OCI-LY1 (cell line): ENCODE data around the gene PIBF1.

ENCODE experiments used
- H2AFZ ChIP-seq: fragments of 200-600 bp; sonication (generic), shearing (Covaris generic); 2 replicates; pipeline ENCODE4 v1.6.0; 2014; ENCODE audit warnings: antibody characterized with exemption, mild to moderate bottlenecking, low read length
- H3F3A ChIP-seq: fragments of 200-600 bp; sonication (generic), shearing (Covaris generic); 2 replicates; pipeline ENCODE4 v1.6.0; 2014; ENCODE audit warnings: mild to moderate bottlenecking, antibody characterized with exemption, low read length, moderate library complexity; ENCODE audit not compliant: insufficient read depth
- H3K27ac ChIP-seq: fragments of 200-600 bp; sonication (generic); 2 replicates; pipeline ENCODE4 v1.5.1; 2014; ENCODE audit warnings: low read length, mixed run types, mild to moderate bottlenecking, low read depth; ENCODE audit not compliant: poor library complexity, severe bottlenecking
- H3K27me3 ChIP-seq: fragments of 200-600 bp; sonication (generic); 2 replicates; pipeline ENCODE4 v1.6.0; 2014; ENCODE audit warnings: antibody characterized with exemption, mild to moderate bottlenecking, low read length, moderate library complexity; ENCODE audit not compliant: insufficient read depth
- H3K36me3 ChIP-seq: fragments of 200-600 bp; sonication (generic); 2 replicates; pipeline ENCODE4 v1.6.1; 2014; ENCODE audit warnings: mild to moderate bottlenecking, antibody characterized with exemption, low read length, moderate library complexity, mixed read lengths; ENCODE audit not compliant: insufficient read depth
- H3K4me1 ChIP-seq: fragments of 200-600 bp; sonication (generic); 2 replicates; pipeline ENCODE4 v1.5.1; 2014; ENCODE audit warnings: mild to moderate bottlenecking, low read length, moderate library complexity; ENCODE audit not compliant: insufficient read depth, severe bottlenecking
- H3K4me2 ChIP-seq: fragments of 200-600 bp; sonication (generic), shearing (Covaris generic); 2 replicates; pipeline ENCODE4 v1.6.1; 2014; ENCODE audit warnings: low read length
- H3K4me3 ChIP-seq: fragments of 200-600 bp; sonication (generic); 2 replicates; pipeline ENCODE4 v1.5.1; 2014; ENCODE audit warnings: low read length, low read depth, mild to moderate bottlenecking, mixed read lengths; ENCODE audit not compliant: poor library complexity, severe bottlenecking
- H3K79me2 ChIP-seq: fragments of 200-600 bp; shearing (Covaris generic); 2 replicates; pipeline ENCODE4 v1.6.1; 2016; ENCODE audit warnings: mixed run types, low read length, mixed read lengths; ENCODE audit not compliant: insufficient read depth
- H3K9ac ChIP-seq: fragments of 200-600 bp; sonication (generic), shearing (Covaris generic); 2 replicates; pipeline ENCODE4 v1.6.1; 2014; ENCODE audit warnings: mild to moderate bottlenecking, low read length, mixed read lengths
- H3K9me2 ChIP-seq: fragments of 200-600 bp; sonication (generic), shearing (Covaris generic); 2 replicates; pipeline ENCODE4 v1.6.1; 2014; ENCODE audit warnings: low read depth, mild to moderate bottlenecking, low read length, mixed read lengths
- H3K9me3 ChIP-seq: fragments of 200-600 bp; shearing (Covaris generic); 2 replicates; pipeline ENCODE4 v1.6.1; 2014; ENCODE audit warnings: low read length, mixed read lengths
- H4K20me1 ChIP-seq: fragments of 200-600 bp; sonication (generic), shearing (Covaris generic); 2 replicates; pipeline ENCODE4 v1.6.0; 2016; ENCODE audit warnings: mild to moderate bottlenecking, low read length; ENCODE audit not compliant: insufficient read depth
- CTCF ChIP-seq: fragments of 200-600 bp; sonication (generic), shearing (Covaris generic); IDR thresholded peaks from 2 replicates; pipeline ENCODE4 v1.5.1; 2017; ENCODE audit warnings: mild to moderate bottlenecking, antibody characterized with exemption, low read length, moderate library complexity, mixed read lengths
- EZH2 ChIP-seq: fragments of 200-600 bp; sonication (generic), shearing (Covaris generic); IDR thresholded peaks from 2 replicates; pipeline ENCODE4 v1.8.0; 2017; ENCODE audit warnings: borderline replicate concordance, mixed run types, mild to moderate bottlenecking, antibody characterized with exemption, low read length, moderate library complexity, mixed read lengths

Gene PIBF1

GRCh38 chr13:73011751-73012150 lies 229.8 kb downstream of the PIBF1 start:
- no peaks in the 10 kb centered on the region for H3K27me3 ChIP-seq
- no peaks in the 10 kb centered on the region for H3K9me3 ChIP-seq
- H2AFZ ChIP-seq: no peak overlapping the region
- no peak for TF ChIP-seq EZH2
- TF ChIP-seq CTCF: no peak
- no peaks in the 10 kb centered on the region for H3K9me2 ChIP-seq
- no peaks in the 10 kb centered on the region for H3F3A ChIP-seq
- H3K36me3 ChIP-seq: no peaks in the 10 kb centered on the region; the same call in 1 of the 2 replicates
- H3K4me1 ChIP-seq: no peaks in the 10 kb centered on the region
- H3K4me3 ChIP-seq: no peak overlapping the region
- no peaks in the 10 kb centered on the region for H3K79me2 ChIP-seq
- H3K27ac ChIP-seq: no peak overlapping the region
- no peak overlapping the region for H3K9ac ChIP-seq
- no peak overlapping the region for H3K4me2 ChIP-seq
- no peaks in the 10 kb centered on the region for H4K20me1 ChIP-seq

- no peak for TF ChIP-seq EZH2
- no peak for TF ChIP-seq CTCF
- no peaks in the 10 kb centered on the region for H3K9me2 ChIP-seq
- H3K79me2 ChIP-seq: no peaks in the 10 kb centered on the region
- no peak overlapping the region for H2AFZ ChIP-seq
- no peaks in the 10 kb centered on the region for H3K4me1 ChIP-seq
- no peaks in the 10 kb centered on the region for H3K36me3 ChIP-seq
- H3K4me3 ChIP-seq: no peak overlapping the region
- H3K9me3 ChIP-seq: no peaks in the 10 kb centered on the region
- no peaks in the 10 kb centered on the region for H4K20me1 ChIP-seq
- no peak overlapping the region for H3K9ac ChIP-seq
- no peaks in the 10 kb centered on the region for H3F3A ChIP-seq
- no peaks in the 10 kb centered on the region for H3K27me3 ChIP-seq
- no peak overlapping the region for H3K4me2 ChIP-seq
- no peak overlapping the region for H3K27ac ChIP-seq
Measured at GRCh38 chr13:73015805-73016204, 233.9 kb downstream of the PIBF1 start.

GRCh38 chr13:73018336-73018735 lies 236.4 kb downstream of the PIBF1 start:
- Histone ChIP-seq H3K4me2 (no peak overlapping the region), H3K9ac (no peak overlapping the region), H2AFZ (no peak overlapping the region), H3K9me3 (no peaks in the 10 kb centered on the region), H3K4me1 (no peaks in the 10 kb centered on the region), H3K9me2 (no peaks in the 10 kb centered on the region), H3F3A (no peaks in the 10 kb centered on the region), H4K20me1 (no peaks in the 10 kb centered on the region), H3K27ac (no peak overlapping the region), H3K27me3 (no peaks in the 10 kb centered on the region), H3K36me3 (no peaks in the 10 kb centered on the region), H3K4me3 (no peak overlapping the region), H3K79me2 (no peaks in the 10 kb centered on the region)
- TF ChIP-seq CTCF (no peak), EZH2 (no peak)
